ENCODE data around the gene PRDX4.
"Not testable (repeated sequence)": the region's sequence is repeated elsewhere in the genome, so short reads cannot be mapped to it uniquely, and the experiment has no call there.

PRDX4 gene

DNA sequence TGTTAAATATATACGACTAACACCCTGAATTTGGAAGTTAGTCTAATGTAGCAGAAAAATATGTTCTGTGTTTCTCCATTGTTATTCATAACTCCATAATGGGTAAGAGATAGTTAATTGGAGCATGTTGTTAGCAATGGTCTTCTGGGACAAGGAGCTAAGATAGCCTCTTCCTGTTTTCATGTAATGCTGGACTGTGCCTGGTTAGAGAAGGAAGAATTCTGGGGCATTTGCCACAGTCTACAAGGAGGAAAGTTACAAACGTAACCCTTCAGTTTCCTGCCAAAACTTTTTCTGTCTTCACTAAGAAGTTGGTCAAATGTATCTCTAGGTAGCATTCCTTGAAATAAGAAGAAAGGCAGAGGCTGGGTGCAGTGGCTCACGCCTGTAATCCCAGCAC is 5.8 kb downstream of the PRDX4 start:
- no peak for DNase-seq (ENCODE audit: low read depth in 2 of 2)

DNA sequence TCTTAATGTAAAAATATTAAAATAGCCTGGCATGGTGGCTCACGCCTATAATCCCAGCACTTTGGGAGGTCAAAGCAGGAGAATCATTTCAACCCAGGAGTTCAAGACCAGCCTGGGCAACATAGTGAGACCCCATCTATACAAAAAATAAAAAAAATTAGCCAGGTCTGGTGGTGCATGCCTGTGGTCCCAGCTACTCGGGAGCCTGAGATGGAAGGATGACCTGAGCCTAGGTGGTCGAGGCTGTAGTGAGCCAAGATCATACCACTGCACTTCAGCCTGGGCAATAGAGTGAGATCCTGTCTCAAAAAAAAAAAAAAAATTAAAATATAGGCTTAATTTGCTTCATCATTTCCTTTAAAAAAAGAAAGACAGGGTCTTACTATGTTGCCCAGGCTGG is 9.2 kb downstream of the PRDX4 start:
- DNase-seq (ENCODE audit: low read depth in 2 of 2): not testable (repeated sequence)

DNA sequence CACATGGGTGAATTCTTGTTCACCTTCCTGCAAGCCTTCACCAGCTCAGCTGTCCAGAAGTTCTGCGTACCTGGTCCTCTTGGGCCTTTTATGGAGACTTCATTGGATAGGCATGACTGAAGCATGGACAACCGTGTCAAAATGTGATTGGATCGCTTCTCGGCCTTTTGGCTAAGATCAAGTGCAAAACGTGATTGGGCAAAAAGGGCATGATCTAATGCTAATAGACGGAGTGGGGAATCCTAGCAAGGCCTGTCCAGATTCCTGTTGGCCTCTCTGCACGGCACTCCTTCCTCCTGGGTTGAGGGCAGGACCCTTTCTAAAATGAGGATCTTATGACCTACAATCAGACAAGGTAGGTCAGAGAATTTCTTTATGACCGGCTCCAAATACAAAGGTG is 24.9 kb downstream of the PRDX4 start:
- DNase-seq (ENCODE audit: low read depth in 2 of 2): no peak

DNA sequence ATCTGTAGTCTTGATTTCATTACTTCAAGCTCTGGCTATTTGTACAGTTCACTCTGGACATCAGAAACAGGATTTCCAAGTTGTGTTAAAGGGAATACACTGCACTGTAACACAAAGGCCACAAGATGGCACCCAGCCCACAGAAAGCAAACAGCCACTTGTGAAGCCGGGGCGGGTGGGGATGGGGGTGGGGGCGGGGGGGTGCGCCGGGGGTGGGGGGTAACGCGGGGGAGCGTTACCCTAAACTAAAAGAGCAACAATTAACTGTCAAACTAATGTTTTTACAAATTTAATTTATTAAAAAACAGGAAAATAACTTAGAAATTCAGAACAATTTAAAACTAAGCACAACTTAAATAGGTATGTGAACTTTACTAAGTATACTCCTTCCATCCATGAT is 27.3 kb downstream of the PRDX4 start:
- peak in 1 of 2 donors; percentile 17 for DNase-seq (ENCODE audit: low read depth in 2 of 2)

DNA sequence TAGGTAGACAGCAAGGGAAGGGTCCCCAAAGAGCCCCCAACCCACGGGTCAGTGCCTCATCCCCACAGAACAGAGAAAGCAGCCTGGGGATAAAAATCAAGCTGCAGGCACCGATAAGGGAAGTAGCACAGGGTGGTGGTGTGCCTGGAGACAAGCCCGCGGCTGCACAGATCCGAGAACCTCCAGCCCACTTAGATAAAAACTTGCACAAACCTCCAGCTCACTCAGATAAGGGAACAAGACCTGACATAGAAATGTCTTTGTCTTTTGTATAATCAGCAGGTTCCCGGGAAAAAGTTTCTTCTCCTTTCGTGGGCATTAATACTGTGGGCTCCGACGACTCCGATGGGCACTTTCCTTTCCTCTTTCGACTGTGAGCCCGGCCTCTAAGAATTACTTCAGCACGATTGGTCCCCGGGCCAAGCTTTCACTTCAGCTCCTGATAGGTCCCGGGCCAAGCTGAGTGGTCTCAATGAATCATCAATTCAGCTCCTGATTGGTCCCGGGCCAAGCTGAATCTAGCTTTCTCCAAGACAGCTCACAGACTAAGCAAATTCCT is 32.4 kb downstream of the PRDX4 start:
- DNase-seq (ENCODE audit: low read depth in 2 of 2): no peak

DNA sequence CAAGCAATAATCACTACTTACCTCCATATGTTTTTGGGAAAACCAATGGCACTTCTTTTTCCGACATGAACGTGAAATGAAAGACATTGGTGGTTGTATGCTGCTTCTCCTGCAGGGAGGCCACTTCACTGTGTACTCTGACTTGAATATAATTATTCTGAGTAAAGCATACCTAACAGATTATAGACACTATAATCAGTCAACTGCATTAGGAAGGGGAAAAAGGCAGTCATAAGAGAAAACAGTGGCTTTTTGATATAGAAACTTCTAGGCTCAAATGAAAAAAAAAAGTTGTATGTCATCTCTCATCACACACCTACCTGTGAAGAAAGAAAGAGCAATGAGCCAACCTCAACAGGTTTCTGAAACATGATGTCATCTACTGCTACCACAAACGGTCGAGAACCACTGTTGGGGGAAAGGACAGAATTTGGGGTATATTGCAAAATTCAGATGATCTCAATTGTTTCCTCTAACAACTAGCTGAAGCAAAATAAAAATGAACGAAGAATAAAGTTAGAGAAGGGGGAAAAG is 37.4 kb downstream of the PRDX4 start:
- no peak for DNase-seq (ENCODE audit: low read depth in 2 of 2)

DNA sequence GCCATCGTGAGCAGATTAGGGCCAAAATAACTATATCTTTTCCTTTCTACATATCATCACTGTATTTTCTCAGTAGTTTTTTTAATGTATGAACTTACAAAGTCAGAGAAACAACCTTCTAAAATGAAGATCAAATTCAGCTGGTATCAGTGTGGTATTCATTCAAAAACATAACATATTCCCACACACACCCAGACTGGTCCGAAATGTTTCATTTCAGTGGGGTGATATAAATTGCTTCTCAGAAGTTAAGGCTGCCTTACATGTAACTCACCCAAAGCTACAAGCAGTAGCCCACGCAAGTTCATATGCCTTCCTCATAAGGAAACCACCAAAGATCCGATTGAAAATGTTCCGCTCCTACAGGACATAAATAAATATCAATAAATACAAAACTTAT is 37.9 kb downstream of the PRDX4 start:
- DNase-seq (ENCODE audit: low read depth in 2 of 2): no peak

DNA sequence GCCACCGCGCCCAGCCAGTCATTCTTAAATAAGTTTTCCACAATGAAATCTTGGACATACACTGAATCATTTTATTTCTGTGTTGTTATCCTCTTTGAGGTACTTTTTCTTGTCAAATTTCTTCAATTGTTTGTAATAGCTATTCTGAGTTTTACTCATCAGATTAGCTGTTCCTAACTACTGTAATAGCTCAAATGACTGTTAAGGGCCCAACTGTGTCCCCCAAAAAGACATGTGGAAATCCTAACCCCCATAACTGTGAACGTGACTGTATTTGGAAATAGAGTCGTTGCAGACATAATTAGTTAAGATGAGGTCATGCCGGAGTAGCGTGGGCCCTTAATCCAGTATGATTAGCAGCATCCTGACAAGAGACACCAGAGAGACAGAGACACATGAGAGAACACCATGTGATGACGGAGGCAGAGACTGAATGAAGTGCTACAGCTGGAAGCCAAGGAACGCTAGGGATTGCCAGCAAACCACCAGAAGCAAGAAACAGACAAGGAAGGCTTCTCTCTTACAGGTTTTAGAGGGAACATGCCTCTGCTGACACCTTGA is 52.9 kb downstream of the PRDX4 start:
- no peak for DNase-seq (ENCODE audit: low read depth in 2 of 2)

DNA sequence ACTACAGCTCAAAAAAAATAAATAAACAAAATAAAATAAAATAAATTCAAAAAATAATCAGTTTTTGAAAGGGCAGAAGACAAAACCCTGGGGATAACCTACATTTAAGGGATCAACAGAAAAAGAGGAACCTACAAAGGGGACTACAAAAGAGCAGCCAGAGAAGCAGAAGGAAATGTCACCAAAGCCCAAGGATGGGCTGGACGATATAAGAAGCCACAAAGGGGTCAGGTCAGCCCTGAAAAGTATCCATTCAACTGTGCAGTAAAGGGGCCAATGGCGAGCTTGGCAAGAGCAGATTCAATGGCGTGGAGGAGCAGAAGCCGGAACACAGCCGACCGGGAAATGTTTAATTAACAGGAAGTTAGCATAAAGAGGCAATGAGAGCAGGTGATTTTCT is 58.9 kb downstream of the PRDX4 start:
- no peak for DNase-seq (ENCODE audit: low read depth in 2 of 2)

DNA sequence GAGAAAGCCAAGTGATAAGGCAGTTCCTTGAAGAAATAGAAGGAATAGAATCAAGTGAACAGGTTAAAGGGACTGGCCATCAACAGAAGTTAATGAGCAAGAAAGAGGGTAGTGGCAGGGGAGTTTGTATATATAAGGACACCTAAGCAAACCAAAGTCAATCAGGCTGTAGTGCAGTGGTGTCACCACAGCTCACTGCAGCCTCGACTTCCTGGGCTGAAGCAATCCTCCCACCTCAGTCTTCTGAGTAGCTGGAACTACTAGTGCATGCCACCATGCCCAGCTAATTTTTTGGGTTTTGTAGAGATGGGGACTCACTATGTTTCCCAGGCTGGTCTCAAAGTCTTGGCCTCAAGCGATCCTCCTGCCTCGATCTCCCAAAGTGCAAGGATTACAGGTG is 59.9 kb downstream of the PRDX4 start:
- no peak for DNase-seq (ENCODE audit: low read depth in 2 of 2)

DNA sequence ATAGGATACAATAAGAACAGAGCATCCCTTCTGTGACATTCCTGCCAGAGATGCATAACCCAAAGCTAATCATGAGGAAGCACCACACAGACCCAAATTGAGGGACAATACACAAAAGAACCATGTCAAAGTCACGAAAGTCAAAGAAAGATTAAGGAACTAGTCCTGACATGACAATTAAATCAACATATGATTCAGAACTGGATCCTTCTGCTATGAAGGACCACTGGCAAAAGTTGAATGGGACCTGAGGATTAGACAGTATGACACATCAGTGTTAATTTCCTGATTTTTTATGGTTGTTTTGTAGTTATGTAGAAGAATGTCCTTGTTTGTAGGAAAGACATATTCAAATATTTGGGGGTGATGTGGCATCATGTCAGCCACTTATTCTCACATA is 61.9 kb downstream of the PRDX4 start:
- no peak for DNase-seq (ENCODE audit: low read depth in 2 of 2)

DNA sequence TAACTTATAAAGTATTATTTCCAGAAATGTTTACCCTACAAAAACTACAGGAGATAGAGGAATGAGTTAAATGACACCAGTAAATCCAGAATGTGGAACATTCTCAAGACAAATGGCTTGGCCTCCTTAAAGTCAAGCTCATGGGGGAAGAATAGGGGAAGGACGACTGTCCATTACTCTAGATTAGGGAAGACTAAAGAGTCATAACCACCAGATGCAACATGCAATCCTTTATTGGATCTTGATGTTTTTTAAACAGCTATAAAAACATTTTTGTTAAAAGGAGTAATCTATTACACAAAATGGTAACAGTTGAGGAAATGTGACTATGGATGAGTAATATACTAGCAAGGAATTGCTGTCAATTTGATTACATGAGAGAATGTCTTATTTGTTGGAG is 64.7 kb downstream of the PRDX4 start:
- no peak for DNase-seq (ENCODE audit: low read depth in 2 of 2)

DNA sequence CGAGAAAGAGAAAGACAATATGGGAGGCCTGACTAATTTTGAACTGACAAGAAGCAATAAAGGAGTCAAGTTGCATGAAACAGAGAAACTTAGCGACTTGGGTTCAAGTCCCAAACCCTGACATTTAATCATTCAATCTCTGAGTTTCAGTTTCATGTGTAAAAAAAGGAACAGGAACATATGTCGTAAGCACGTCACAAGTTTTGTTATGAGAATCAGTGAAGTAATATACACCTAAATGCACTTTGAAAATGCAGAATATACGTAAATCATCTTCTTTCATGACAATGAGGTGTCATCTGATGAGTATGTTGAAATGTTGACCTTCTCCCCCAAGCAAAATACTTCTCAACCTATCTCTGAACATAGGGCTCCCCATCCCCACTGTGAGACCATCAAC is 65.4 kb downstream of the PRDX4 start:
- DNase-seq (ENCODE audit: low read depth in 2 of 2): no peak

Data from stimulated activated CD4-positive, alpha-beta T cell treated with anti-CD3 and anti-CD28 coated beads, Interleukin-15, amount 100 ng/mL, for 48 hours (primary cell).